CD4-positive, alpha-beta T cell treated with Interleukin-4 for 4 hours (primary cell): ENCODE data around the gene OR52E5.

Experiments
- DNase-seq: peaks from one replicate; pipeline ENCODE4 v3.0.0-alpha.2; 2020

The OR52E5 gene

GRCh38 chr11:5937868-5938602 lies 45.0 kb downstream of the OR52E5 start:
- DNase-seq, result no peak

DNA sequence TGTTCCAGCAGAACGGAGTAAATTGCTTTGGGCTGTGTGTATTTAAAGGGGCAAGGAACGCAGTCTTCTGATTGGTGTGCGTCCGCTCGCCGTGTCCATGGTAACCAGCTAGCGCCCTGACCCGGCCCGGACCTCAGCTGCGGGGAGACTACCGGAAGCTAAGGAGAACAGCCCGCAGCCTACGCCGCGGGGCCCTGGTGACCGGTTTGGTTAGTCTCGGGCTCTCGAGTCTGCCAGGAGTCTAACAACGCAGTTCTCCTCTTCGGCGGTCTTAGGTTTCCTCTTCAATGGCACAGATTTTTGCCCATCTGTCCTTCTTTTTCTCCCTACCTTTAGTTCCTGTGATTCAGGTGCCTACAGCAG lies 45.6 kb downstream of the OR52E5 start:
- DNase-seq, result no peak

- no peak for DNase-seq
These were observed 47.7 kb downstream of the OR52E5 start for GRCh38 chr11:5940748-5941147.

DNA sequence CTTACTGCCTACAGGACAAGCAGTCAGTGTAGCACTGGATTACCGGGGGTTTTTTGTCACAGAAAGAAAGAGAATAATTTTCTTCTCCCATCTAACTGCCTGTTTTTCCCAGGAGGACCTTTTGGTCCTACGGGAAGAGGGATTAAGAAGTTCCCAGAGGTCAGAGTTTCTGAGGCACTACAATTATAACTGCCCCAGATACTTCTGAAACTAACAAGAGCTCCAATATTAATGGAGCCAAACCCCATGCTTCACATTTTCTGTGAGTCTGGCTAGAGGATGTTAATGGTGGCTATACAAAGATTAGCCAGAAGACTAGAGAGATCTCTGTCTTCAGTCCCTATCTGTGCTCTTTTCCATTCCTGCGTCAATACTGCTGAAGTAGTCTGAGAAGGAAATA lies 48.9 kb downstream of the OR52E5 start, which contains the start of gene OR56A3:
OR56A3 (plus strand) TSS at position 301 of the 400 bp plus-strand sequence. CDS start 5,096 bp downstream, outside the sequence.
- DNase-seq, result no peak
